Kidney tubule cell (primary cell): Measurements from ENCODE around the gene IL13RA2.

Source experiments
- DNase-seq: peaks from one replicate; pipeline ENCODE4 v3.0.0-alpha.2; 2018; ENCODE audit warnings: low spot score

Gene IL13RA2

GRCh38 chrX:114997779-114998178 is 19.6 kb downstream of the IL13RA2 start:
- no peak for DNase-seq

- peak; percentile 58 for DNase-seq
These were observed 31.3 kb downstream of the IL13RA2 start for GRCh38 chrX:114985967-114986592.

DNA sequence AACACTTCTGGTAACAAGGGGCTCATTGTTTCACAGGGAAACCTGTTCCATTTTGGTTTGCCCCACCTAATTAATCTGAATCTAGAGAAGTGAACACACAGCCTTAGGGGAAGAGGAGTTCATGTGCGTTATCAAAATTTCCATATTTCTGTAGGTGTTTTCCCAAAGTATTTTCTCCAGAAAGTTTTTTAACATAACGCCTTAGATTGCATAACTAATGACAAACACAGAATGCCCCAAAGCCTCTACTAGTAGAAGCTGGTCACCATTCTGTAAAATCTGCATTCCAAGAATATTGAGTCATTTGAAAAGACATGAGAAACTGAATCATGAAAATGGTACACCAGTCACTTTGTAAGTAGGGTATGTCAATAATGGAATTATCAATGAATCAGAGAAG is 41.1 kb downstream of the IL13RA2 start:
- DNase-seq = peak; percentile 76

GRCh38 chrX:114973013-114973412 is 44.4 kb downstream of the IL13RA2 start:
- DNase-seq = no peak

DNA sequence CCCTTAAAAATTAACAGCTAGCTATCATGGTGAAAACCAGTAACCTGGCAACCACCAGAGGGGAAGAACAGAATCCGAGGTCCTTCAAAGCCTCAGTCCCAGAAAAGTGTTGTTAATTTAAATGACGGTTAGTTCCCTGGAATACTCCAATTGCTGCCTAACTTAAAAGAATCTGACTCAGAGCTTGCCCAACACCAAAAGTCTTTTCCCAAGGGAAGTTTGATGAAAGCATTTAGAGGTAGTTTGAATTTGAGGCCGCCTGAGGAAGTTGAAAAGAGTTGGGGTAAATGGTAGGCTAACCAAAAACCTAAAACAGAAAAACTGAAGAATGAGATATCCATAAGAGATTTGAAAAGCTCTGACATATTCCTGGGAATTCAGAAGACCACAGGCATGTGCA is 46.6 kb downstream of the IL13RA2 start:
- DNase-seq = no peak

GRCh38 chrX:114964374-114964773 is 53.0 kb downstream of the IL13RA2 start:
- DNase-seq = no peak

GRCh38 chrX:114962209-114962608 is 55.2 kb downstream of the IL13RA2 start:
- DNase-seq = no peak

DNA sequence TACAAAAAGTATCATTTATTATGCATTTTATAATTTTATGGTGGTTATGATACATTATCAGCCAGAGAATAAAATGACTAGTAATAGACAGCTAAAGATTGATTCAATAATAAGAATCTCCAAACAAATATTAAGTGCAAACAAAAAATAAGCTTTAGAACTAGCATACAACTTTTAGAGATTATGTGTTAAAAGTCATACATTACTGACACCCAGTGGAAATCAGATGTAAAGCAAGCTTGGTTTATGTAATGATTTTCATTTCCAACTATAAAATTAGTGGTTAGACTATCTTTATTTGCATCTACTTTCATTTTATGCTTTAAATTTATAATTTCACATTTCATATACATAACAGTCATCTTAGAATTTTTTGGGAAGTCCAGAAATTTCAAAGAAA is 57.7 kb downstream of the IL13RA2 start:
- DNase-seq = peak; percentile 12
